Activated gamma-delta T cell treated with Interleukin-2 at 50 U/mL for 16 hours (primary cell): Measurements from ENCODE around the gene STOX1.
"Not testable (repeated sequence)": the region's sequence is repeated elsewhere in the genome, so short reads cannot be mapped to it uniquely, and the experiment has no call there.

Experiments
- DNase-seq: peaks from one replicate; pipeline ENCODE4 v3.0.0-alpha.2; 2020

STOX1 gene

GRCh38 chr10:68826764-68827591 lies at the start of gene STOX1:
TSS of gene STOX1 (plus strand) at chr10:68827531. CDS start at chr10:68827624, 93 bp downstream.
- DNase-seq: peak; percentile 22

DNA sequence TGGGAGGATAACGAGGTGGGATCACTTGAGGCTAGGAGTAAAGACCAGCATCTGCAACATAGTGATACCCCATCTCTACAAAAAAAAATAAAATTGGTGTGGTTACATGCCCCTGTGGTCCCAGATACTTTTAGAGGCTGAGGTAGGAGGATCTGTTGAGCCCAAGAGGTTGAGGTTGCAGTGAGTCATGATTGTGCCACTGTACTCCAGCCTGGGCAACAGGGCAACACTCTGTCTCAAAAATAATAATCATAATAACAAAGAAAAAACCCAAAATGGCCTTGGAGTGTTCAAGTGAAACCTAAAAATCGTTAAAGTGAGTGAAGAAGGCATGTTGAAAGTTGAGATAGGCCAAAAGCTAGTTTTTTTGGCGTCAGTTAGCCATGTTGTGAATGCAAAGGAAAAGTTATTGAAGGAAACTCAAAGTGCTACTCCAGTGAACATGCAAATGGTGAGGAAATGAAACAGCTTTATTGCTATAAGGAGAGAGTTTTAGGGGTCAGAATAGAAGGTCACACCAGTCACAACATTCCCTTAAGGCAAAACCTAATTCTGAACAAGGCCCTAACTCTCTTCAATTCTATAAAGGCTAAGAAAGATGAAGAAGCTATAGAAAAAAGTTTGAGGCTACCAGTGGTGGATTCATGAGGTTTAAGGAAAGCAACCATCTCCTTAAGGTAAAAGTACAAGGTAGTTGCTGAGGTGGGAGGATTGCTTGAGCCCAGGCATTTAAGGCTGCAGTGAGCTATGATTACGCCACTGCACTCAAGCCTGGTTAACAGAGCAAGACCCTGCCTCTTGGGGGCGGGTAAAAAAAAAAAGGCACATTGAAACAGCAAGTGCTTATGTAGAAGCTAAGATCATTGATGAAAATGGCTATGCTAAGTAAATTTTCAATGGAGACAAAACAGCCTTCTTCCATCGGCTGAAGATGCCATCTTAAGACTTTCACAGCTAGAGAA lies 45.4 kb upstream of the STOX1 start:
- DNase-seq: no peak

DNA sequence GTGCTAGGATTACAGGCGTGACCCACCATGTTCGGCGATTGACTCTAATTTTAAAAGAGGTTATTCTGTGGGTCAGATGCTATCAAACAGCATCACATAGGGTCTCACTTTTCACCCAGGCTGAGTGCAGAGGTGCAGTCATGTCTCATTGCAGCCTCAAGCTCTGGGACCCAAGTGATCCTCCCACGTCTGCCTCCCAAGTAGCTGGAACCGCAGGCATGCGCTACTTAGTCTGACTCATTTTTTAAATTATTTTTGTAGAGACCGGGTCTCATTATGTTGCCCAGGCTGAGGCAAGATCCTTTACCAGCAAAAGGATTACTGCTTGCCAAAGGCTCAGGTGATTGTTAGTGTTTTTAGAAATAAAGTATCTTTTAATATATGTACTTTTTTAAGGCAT lies 42.9 kb upstream of the STOX1 start:
- no peak for DNase-seq

GRCh38 chr10:68787813-68788212 lies 39.5 kb upstream of the STOX1 start:
- DNase-seq: no peak

DNA sequence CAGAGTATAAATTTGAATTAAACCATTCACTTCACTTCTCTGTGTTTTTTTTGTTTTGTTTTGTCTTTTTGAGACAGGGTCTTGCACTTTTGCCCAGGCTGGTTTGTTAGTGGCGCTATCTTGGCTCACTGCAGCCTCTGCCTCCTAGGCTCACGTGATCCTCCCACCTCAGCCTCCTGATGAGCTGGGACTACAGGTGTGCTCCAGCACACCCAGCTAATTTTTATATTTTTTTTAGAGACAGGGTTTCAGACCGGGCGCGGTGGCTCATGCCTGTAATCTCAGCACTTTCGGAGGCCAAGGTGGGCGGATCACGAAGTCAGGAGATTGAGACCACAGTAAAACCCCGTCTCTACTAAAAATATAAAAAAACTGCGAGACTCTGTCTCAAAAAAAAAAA lies 36.9 kb upstream of the STOX1 start:
- DNase-seq: no peak

GRCh38 chr10:68792115-68792514 lies 35.2 kb upstream of the STOX1 start:
- DNase-seq: no peak

DNA sequence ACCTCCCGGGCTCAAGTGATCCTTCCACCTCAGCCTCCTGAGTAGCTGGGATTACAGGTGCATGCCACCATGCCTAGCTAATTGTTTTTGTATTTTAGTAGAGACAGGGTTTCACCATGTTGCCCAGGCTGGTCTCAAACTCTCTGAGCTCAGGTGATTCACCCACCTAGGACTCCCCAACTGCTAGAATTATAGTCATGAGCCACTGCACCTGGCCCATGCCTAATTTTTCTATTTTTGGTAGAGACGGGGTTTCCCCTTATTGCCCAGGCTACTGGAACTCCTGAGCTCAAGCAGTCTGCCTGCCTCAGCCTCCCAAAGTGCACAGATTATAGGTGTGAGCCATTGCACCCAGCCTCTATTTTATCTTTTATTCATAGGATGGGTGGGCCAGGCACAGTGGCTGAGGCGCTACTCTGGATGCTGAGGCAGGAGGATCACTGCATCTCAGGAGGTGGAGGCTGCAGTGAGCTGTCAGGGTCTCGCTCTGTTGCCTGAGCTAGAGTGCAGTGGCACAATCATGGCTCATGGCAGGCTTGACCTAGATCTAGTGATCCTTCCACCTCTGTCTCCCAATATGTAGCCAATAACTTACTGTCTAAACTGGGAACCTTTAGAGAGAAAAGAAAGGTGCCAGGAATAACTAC lies 31.3 kb upstream of the STOX1 start:
- no peak for DNase-seq

GRCh38 chr10:68796605-68797004 lies 30.7 kb upstream of the STOX1 start:
- DNase-seq: no peak

- no peak for DNase-seq
These were observed 27.1 kb upstream of the STOX1 start for GRCh38 chr10:68800211-68800610.

- DNase-seq: no peak
These were observed 22.6 kb upstream of the STOX1 start for GRCh38 chr10:68804692-68805091.

GRCh38 chr10:68810830-68811229 lies 16.5 kb upstream of the STOX1 start:
- DNase-seq: not testable (repeated sequence)

- no peak for DNase-seq
These were observed 15.9 kb upstream of the STOX1 start for GRCh38 chr10:68811314-68812009.

GRCh38 chr10:68812420-68812819 lies 14.9 kb upstream of the STOX1 start:
- no peak for DNase-seq

DNA sequence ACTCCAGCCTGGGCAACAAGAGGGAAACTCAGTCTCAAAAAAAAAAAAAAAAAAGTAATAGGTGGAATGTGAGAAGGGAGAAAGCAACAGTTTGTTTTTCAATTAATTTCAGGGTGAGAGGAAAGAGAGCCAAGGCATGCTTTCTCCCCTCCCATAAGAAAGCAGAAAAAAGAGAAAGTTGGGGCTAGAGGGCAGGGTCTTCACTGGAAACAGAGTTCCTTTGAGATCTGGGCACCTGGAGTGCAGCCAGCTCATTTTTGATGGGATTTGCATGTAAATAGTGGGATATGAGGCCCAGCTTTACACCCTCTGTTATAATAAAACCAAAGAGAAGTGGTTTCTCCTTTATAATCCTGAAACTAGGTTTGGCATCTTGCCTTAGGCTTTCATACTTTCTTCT lies 13.8 kb upstream of the STOX1 start:
- DNase-seq: no peak

DNA sequence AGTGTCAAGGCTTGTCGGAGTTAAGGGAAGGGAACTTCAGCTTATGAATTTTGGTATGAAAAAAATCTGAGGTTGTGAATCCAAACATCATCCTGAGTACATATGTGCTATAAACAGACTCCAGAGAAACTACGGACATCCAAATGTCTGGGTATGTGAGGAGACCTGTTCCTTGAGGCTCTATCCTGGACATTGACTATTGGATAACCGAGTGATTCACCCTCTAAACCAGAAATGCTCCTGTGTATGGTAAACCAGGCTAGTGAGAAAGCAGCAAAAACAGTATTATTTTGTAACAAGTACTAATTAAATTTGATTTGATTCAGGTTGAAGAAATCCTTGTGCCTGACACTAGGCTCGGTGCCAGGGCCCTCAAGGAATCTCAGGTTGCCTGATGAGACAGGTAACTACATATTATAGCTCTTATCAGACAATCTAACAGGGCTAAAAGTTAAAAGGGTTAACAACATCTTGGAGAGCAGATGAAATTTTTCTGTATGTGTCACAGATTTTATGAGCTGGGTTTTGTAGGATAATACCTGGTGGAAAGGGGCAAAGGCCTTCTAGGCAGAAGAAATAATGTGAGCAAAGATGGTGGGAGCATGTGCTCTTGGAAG lies 10.4 kb upstream of the STOX1 start:
- no peak for DNase-seq

DNA sequence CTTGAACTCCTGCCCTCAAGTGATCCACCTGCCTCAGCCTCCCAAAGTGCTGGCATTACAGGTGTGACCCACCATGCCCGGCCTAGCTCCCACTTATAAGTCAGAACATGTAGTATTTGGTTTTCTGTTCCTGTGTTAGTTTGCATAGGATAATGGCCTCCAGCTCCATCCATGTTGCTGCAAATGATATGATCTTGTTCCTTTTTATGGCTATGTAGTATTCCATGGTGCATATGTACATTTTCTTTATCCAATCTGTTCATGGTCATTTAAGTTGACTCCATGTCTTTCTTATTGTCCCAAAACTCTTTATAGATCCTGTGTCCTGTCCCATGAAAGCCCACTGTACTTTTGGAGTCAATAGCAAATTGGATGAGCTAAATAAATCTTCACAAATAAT lies 7.0 kb upstream of the STOX1 start:
- DNase-seq: not testable (repeated sequence)

DNA sequence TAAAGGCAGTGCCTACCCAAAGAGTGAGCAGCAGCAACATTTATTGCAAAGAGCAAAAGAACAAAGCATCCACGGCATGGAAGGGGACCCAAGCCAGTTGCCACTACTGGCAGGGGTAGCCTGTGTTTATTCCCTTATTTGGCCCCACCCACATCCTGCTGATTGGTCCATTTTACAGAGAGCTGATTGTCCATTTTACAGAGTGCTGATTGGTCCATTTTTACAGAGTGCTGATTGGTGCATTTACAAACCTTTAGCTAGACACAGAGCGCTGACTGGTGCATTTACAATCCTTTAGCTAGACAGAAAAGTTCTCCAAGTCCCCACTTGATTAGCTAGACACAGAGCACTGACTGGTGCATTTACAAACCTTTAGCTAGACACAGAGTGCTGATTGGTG lies 4.7 kb upstream of the STOX1 start:
- not testable (repeated sequence) for DNase-seq

- DNase-seq: not testable (repeated sequence)
These were observed 245 bp downstream of the STOX1 start for GRCh38 chr10:68827592-68827959.

DNA sequence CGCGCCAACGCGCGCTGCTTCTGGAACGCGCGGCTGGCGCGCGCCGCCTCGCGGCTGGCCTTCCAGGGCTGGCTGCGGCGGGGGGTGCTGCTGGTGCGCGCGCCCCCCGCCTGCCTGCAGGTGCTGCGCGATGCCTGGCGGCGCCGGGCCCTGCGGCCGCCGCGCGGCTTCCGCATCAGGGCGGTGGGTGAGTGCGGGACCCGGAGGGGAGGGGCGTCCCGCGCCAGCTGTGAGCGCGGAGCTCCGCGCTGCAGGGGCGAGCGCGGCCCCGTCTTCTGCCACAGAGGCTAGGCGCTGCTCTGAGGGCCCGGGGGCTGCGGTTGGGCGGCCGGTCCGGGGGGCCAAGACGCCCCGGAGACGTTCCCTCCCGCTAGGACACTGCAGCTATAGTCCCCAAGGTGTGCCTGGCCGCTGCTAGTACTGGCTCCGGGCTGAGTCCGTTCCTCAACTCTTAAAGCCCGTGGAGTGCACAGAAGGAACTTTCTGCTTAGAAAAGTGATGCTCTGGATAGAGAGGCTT lies 811 bp downstream of the STOX1 start:
- not testable (repeated sequence) for DNase-seq

DNA sequence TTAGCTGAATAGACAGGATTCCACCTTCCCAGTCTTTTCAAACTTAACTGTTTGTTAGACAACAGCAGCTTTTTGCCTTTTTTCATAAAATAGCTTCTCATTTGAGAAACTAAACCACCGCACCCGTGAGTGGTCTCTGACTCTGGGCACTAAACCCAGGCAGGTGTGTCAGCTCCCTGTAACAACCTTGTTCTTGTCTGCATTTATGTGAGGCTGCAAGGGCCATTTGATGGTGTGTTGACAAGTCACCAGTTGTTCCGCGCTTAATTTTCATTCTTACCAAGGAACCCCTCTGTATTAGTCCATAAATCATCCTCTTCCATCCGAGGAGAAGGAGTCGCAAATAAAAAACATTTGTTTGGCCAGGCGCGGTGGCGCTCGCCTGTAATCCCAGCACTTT lies 1.5 kb downstream of the STOX1 start:
- DNase-seq: no peak

GRCh38 chr10:68829521-68829920 lies 2.2 kb downstream of the STOX1 start:
- no peak for DNase-seq

GRCh38 chr10:68829952-68830351 lies 2.6 kb downstream of the STOX1 start:
- DNase-seq: no peak
